Epithelial cell of proximal tubule (primary cell): ENCODE data around the gene SIRPG. TPM values are rescaled to one million over a fixed set of nuclear protein-coding genes. Genes with fewer than 3 reads are reported as not detected.
"Not testable (repeated sequence)": the region's sequence is repeated elsewhere in the genome, so short reads cannot be mapped to it uniquely, and the experiment has no call there.

ENCODE experiments used
- DNase-seq: peaks from one replicate; pipeline ENCODE4 v3.0.0-alpha.2; 2011; ENCODE audit warnings: low read depth
- H3K4me3 ChIP-seq: 2 replicates; pipeline ENCODE4 v1.5.1; 2011; ENCODE audit warnings: low read depth, mild to moderate bottlenecking, low read length
- total RNA-seq: library from RNA; depleted of rRNA; stranded (reverse); fragments of >200 nt; gene quantifications from 2 replicates; pipeline ENCODE4 v1.2.3, GENCODE V29; 2015
- TF ChIP-seq, protein P1 (sequence below): conservative IDR thresholded peaks from 2 replicates; pipeline ENCODE4 v1.5.1; 2012; ENCODE audit warnings: low read depth, mild to moderate bottlenecking, low read length

SIRPG gene
- total RNA-seq, 1 donor from 2014 or later: not detected

DNA sequence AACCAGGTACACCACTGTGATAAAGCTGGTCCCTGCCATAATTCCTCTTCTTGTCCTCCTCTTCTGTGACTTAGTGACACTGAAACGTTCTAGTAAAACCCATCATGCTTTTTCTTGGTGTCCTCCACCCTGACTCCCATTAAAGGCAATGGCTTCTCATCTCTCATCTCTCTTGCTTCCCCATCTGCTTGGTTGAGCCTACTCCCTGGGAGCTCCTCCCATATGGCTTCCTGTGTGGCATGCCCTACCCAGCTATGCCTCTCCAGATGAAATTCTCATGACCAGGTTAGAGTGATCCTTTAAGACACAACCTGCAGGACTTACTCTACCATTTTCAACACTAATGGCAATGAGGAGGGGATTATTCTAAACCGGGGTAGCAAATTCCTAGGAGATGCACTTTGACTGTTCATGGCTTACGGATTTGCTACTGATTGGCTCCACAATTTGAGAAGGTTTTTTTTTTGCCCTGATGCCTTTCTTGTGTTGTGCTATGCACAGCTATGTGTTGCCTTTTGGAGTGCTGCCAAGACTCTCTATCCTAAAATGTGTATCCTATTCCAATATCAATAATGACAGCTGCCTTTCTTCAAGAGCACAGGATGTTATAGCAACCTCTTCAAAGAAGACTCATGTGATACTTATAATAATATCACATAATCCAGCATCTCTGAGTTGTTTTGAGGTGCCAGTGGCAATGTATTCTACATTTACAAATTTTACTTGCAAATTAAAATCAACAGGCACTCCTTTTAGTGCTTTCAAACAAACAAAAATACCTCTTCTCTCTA is 6.1 kb downstream of the SIRPG start:
- no peak for DNase-seq
- TF ChIP-seq, protein P1, sequence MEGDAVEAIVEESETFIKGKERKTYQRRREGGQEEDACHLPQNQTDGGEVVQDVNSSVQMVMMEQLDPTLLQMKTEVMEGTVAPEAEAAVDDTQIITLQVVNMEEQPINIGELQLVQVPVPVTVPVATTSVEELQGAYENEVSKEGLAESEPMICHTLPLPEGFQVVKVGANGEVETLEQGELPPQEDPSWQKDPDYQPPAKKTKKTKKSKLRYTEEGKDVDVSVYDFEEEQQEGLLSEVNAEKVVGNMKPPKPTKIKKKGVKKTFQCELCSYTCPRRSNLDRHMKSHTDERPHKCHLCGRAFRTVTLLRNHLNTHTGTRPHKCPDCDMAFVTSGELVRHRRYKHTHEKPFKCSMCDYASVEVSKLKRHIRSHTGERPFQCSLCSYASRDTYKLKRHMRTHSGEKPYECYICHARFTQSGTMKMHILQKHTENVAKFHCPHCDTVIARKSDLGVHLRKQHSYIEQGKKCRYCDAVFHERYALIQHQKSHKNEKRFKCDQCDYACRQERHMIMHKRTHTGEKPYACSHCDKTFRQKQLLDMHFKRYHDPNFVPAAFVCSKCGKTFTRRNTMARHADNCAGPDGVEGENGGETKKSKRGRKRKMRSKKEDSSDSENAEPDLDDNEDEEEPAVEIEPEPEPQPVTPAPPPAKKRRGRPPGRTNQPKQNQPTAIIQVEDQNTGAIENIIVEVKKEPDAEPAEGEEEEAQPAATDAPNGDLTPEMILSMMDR: no peak
- no peak overlapping the region for H3K4me3 ChIP-seq

DNA sequence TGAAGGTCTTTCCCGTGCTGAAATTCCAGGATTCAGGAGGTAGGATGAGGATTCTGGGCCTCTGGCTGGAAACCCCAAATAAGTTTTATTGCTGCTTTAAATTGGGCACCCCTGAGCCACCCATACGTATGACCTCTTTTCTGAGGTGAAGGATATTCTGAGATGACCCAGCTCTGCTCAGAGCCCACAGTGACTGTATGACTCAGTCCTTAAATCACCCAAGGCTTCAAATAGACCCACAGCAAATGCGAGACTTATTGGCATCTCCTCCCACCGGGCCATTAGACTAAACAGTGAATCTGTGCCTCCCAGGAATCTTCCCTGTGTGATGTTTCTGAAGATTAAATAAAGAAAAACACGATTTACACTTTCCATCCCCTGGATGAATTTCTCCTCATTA is 9.5 kb downstream of the SIRPG start:
- no peak for DNase-seq
- H3K4me3 ChIP-seq: no peak overlapping the region
- TF ChIP-seq, protein P1: no peak

DNA sequence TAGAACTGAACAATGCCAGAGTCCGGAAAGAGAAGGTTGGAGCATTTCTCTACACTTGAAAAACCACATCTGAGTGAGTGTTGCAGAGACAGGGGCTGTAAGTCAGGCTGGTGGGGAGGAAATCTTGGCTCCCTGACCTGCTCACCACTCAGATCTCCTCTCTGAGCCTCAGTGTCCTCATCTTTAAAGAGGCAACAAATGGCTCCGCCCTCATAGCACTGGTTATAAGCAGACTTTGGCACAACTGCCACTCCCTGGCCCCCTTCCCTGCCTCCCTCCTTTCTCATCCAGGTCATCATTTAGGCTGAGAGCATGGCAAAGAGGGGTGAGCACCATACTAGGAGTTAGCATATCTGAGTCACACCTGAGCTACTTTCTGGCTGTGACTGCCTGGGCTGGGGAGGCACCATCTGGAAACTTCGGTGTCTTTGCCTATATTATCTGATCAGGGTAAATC is 10.6 kb downstream of the SIRPG start:
- TF ChIP-seq, protein P1: no peak
- H3K4me3 ChIP-seq: no peak overlapping the region
- no peak for DNase-seq

DNA sequence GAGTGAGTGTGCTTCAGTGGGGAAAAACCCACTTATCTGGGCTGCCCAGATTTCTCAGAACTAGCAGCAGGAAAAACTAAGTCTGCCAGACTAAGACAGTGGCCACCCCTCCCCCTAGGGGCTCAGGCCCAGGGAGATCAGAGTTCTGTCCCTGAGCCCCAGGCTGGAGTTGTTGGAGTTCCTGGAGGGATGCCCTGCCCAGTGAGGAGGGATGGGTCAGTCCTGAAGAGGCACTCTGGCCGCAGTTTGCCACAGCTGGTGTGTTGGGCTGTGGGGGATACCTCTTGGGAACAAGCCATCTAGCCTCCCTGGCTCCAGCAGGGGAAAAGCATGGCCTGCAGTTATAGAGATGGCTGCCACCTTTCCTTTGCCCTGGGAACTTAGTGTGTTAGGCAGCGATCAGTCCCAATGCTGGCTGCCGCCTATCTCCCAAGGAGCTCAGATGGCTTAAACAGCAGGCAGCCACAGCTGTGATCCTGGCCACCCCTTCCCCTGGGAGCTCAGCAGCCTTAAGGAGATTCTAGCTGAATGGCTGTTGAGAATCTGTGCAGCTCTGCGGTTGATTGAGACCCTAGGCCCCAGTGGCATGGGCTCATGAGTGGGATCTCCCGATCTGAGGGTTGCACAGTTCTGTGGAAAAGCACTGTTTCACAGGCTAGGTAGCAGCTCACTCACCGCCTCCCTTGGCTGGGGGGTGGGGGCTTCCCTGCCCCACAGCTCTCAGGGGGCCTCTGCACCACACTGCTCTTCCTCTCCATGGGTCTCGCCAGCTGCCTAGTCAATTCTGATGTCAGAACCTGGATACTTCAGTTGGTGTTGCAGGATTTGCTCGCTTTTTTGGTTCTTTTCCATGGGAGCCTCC is 13.2 kb downstream of the SIRPG start:
- TF ChIP-seq, protein P1: no peak
- DNase-seq: no peak
- no peak overlapping the region for H3K4me3 ChIP-seq

DNA sequence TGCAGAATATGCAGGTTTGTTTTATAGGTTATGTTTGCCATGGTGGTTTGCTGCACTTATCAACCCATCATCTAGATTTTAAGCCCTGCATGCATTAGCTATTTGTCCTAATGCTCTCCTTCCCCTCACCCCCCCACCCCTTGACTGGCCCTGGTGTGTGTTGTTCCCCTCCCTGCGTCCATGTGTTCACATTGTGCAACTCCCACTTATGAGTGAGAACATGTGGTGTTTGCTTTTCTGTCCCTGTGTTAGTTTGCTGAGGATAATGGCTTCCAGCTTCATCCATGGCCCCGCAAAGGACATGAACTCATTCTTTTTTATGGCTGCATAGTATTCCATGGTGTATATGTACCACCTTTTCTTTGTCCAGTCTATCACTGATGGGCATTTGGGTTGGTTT is 18.9 kb downstream of the SIRPG start:
- H3K4me3 ChIP-seq: not testable (repeated sequence)

DNA sequence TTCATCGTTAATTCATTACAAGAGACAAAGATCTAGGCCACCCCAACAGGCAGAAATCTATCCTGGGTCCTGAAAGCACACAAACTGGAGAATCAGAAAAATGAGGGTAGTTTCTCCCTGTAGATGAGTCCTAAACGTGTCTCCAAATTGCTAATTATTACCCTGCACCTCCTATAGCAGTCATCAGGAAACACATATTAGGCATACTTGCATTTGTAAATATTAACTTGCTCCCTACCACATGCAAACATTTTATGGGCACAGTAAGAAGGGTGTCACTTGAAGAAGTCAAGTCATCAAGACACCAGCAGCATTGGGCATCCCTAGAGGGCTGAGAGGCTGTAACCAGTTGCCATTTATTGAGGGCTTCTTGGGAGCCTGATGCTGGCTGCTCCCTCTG is 19.8 kb downstream of the SIRPG start:
- H3K4me3 ChIP-seq: no peak overlapping the region
- TF ChIP-seq, protein P1: no peak
- peak; percentile 68 for DNase-seq

More for the DNA sequence above, 18.9 kb downstream of the SIRPG start:
- not testable (repeated sequence) for DNase-seq

DNA sequence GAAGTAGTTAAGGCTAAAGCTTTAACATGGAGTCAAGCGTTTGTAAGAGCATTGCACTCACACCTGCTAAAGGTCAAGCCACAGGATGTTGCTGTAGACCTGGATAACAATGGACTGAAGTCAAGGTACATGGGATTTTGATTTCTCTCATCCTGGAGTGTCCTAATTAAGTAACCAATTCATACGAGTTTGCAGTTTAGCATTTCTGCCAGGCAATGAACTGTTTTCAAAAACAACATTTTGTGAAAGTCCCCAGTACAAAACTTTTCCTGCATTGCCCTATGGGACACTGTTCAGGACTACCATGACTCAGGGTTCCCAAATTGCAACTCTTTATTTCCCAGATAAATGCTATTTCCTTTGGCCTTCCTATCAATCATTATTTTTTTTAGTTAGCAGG is 20.4 kb downstream of the SIRPG start:
- H3K4me3 ChIP-seq: no peak overlapping the region
- DNase-seq: peak; percentile 80
- TF ChIP-seq, protein P1: no peak
